Stimulated activated CD8-positive, alpha-beta memory T cell treated with anti-CD3 and anti-CD28 coated beads, Interleukin-4, amount 100 ng/mL, for 48 hours (primary cell): ENCODE measurements around the gene EXOC3L1.

Experiments used
- DNase-seq: peaks from one replicate; pipeline ENCODE4 v3.0.0-alpha.2; 2020

EXOC3L1 gene

DNA sequence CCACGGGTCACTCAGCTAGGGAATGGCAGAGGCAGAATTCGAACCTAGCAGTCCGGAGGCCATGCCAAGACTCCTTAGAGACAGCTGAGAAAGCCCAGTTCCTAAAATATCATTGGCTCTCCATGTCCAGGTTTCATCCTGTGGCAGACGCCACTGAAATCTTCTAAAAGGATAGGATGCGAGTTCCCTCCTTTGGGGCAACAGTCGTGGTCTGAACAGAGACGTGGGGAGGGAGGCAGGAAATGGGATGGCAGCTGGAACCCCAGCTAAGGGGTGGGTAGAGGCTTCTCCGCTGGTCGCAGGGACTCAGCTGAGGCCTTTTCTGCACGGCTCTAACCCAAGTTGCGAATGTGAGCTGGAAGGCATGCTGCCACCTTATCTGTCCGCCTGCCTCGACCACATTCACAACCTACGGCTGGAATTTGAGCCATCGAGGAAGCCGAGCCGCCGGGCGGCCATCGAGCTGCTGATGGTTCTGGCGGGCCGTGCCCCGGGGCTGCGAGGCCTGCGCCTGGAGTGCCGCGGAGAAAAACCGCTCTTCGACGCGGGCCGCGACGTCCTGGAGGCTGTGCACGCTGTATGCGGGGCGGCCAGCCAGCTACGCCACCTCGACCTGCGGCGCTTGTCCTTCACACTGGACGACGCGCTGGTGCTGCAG lies 27.3 kb downstream of the EXOC3L1 start:
- DNase-seq, result no peak

GRCh38 chr16:67161595-67162058 lies 28.3 kb downstream of the EXOC3L1 start:
- no peak for DNase-seq

GRCh38 chr16:67158637-67159600 lies 31.0 kb downstream of the EXOC3L1 start:
- peak; percentile 90 for DNase-seq

GRCh38 chr16:67157892-67158635 lies 31.9 kb downstream of the EXOC3L1 start:
- no peak for DNase-seq

DNA sequence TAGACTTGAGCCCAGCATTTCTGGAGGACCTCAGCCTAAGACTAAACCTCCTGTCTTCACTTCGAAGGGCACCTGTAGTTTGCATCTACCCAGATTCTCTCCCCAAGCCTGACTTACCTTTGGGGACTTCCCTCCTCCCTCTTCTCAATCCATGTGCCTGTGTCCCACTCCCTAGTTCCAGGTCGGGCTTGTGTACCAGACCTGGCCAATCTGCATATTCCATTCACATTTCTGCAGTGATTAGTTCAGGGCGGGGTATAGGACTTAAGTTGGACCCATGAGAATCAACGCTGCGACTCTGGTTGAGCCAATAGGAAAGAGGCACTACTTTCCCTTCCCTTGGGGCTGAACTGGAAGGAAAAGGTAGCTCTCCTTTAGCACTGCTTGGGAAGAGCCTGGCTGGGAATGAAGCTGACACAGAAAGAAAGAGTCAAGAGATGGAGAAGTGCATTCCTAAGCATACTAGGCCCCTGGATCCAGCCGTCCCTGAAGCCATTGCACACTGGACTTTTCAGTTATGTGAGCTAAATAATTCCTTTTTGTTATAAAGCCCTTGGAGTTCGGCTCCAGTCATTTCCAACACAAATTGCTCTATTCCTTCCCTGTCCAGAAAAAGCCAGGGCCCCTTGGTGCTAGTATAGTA lies 32.7 kb downstream of the EXOC3L1 start:
- DNase-seq, result no peak

DNA sequence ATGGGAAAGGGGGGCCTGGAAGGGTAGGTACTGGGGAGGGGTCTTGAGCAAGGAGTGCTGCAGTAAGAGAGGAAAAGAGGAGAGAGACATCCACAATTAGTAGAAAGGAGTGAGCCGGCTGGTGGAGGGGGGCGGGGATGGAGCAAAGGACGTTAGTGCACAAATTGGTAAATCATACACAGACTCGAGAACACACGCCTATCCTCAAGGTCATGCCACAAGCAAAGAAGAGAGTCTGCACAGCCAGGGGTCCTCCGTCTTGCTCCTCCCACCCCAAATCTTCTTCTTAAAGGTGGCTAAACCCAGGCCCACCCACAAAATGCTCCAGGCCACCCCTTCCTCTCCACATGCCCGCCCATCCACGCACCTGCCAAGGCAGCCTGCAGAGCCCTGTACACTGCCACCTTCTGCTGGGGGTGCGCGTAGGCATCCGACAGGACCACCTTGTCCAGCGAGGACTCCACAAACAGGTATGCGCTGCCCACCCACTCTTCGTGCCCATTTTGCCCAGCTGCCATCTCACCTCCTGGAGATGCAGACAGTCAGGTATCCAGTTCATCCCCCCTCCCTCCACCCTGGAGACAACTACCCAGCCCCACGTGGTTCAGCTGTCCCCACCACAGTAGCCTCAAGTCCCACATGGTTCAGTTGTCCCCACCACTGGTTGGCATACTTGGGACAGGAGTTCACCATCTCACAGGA lies 33.6 kb downstream of the EXOC3L1 start:
- no peak for DNase-seq

- peak; percentile 87 for DNase-seq
Observed at GRCh38 chr16:67155295-67156142, 34.4 kb downstream of the EXOC3L1 start.

DNA sequence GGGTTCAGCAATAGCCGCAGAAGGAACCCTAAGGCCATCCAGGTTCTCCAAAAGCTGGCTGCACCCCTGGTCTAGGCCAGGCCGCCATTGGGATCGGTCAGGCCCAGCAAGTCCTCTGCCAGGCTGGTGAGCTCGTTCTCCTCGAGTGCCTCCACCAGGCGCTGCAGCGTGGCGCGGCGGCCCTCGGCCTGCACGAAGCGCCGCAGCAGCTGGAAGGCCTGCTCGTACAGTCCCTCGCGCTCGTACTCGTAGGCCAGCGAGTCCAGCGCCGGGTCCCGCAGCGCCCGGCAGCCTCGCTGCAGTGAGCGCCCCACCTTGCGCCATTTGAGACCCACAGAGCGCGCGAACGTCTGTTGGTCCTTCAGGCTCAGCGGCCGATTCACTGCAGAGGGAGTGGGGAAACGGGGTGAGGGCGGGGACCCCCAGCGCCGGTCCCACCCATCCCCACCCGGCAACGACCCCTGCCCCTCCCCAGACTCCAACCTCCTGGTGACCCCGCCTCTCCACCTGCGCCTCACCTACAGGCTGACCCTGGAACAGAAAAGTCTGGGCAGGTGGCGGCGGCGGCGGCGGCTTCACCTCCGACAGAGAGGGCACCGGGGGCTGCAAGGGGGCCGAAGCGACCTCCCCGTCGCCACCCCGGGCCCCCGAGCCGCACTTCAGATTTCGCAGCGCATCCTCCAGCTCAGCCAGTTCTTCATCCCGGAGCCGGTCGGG lies 35.2 kb downstream of the EXOC3L1 start:
- DNase-seq, result no peak

DNA sequence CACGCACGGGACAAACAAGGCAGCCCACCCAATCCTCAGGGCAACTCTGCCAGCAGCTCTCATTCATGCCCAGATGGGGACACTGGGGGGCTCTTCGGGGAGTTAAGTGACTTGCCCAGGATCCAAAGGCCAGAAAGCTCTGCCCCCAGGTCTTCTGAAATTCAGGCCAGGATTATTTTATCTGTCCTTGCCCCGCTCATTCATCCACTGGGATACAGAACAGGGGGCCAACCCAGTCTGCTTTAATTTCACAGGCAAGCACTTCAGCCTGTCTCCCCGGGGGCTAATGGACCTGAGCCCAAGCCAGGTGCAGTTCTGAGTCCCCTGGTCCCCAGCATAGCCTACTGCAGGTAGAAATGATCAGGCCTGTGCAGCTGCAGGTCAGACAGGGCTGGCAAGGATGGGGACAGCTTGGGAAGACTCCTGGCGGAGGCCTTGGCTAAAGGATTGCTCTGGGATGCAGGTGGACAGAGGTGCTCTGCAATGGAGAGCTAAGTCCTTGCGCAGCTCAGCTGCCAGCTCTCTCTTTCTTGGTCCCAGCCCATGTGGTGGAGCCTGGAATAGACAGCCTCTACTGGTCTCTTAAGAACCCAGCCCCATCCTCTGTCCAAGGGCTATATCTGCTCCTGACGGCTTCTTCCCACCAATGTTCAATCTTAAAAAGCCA lies 38.4 kb downstream of the EXOC3L1 start:
- no peak for DNase-seq

DNA sequence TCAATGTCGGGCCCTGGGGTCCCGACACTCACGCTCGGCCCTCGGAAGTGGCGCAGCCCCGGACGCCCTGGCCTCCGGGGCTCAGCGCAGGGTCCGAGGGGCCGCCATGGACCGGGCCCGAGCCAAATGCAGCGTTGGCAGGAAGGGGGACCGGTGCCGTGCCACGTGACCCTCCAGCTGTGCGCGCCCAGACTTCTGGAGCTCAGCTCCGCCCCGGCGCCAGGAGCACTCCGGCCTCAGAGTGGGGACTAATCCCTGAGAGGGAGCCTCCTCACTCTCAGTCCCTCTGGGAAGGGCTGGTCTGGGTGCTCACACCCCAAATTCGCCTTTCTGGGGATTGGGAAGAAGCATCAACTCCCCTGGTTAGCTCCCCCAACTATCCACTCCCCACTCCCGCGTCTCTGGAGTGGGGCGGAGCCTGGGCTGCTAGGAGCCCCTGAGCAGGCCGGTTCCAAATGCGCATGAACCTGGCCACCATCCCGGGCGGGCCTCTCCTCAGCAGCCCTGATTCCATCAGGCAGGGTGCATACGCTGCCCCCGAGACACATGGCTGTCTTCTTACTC lies 39.0 kb downstream of the EXOC3L1 start, which contains the start of gene B3GNT9:
Gene B3GNT9 (minus strand): TSS at position 166 of the 564 bp plus-strand sequence. CDS start 513 bp downstream, outside the sequence.
- peak; percentile 67 for DNase-seq

DNA sequence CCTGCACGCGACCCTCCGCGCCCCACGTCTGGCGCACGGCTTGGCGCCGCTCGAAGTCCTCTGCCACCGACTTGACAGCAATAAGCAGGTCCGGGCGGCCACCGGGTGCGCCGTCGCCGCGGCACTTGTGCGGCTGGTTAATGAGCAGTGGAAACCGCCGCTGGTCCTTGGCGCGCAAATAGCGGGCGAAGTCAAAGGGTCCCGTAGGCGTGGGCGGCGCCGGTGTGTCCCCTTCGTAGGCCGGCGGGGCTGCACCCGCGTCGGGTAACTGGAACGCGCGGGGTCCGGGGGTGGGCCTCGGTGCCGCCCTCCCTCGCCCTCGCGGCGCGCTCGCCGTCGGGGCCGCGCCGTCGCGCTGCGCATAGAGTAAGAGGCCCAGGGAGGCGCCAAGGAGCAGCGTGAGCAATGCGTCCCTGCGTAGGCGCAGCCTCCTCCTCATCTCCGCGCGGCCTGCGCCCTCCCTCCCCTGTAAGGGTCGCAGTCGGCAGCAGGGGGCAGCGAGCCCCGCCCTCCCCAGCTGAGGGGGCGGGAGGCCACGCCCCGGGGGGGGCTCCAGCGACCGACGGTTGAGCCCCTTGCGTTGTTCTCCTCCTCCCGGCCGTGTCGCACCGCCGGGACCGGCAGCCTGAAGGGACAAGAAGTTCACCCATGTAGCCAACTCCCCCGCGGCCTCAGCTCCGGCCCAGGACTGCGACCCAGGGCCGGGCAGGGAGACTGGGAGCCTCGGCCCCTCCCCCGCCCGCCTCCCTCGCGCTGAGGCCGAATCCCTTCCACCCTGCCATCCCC lies 39.7 kb downstream of the EXOC3L1 start:
- DNase-seq, result peak; percentile 69

DNA sequence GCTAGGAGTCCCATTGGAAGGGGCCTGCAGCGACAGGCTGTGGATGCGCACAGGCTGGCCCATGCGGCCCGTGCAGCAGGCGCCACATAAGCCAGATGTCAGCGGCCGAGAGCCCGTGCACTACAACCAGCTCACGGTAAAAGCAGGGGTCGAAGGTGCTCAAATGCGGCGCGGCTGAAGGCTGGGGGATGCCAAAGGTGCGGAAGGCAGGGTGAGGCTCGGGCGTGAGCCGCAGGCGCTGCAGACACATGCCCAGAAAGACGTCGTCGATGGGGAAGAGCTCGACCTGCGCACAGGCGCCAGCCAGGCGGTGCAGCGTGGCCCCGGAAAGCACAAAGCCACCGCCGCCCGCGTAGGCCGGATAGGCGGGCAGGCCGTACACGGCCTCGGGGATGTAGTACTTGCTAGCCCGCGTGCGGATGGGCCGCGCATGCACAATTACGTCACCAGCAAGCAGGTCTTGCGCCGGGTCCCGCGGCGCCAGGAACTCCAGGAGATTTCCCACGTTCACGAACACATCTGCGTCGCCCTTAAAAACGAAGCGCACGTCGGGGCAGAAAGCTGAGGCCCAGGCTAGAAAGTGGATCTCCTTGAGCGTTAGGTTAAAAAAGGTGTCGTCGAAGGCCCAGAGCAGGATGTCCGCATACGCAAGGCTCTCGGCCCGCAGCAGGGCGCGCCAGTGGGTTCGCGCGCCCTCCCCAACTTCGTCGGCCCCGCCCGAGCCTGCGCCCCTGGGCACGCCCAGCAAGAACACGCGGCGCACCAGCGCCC lies 40.5 kb downstream of the EXOC3L1 start:
- DNase-seq, result no peak

DNA sequence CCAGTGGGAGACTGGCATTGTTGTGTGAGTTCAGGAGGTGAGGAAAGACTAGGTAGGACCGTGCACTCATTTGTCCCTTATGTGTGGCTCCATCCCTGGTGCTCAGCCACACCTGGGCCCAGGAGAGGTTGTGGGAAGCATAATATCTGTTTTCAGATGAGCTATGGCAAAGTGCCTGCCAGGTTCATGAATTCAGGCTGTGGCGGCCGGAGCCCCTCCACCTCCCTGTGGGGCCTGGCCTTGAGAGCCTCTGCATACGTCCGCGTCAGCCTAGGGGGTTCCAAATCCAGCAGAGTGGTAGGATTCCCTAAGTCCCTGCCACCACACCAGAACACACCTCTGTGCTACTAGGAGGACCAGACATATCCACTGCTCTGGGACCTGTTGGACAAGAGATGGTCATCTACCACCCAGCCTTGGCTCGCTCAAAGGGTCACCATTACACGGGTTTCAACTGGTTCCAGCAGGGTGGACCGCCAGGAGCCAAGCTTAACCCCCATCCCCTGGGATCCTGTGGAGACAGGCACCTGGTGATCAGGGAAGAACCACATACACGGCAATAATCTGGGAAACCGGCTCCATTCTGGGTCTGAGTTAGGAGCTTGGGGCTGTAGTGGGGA lies 41.2 kb downstream of the EXOC3L1 start:
- no peak for DNase-seq

- no peak for DNase-seq
Observed at GRCh38 chr16:67148221-67148620, 41.7 kb downstream of the EXOC3L1 start.

- no peak for DNase-seq
Observed at GRCh38 chr16:67147437-67148140, 42.3 kb downstream of the EXOC3L1 start.
